K562 (cell line): ENCODE data around the gene FAM204A. TPM values are rescaled to one million over a fixed set of nuclear protein-coding genes. Genes with fewer than 3 reads are reported as not detected.
A peak's percentile ranks its signal among the peaks of the same experiment; 100 is the strongest.

ENCODE experiments used
- DIDO1 ChIP-seq: fragments of 450-650 bp; IDR thresholded peaks from 2 replicates; pipeline ENCODE4 v1.6.1; 2016; ENCODE audit warnings: low read depth, missing biosample characterization, missing genetic modification characterization
- GTF2F1 ChIP-seq: IDR thresholded peaks from 2 replicates; pipeline ENCODE4 v1.6.1; 2011; ENCODE audit warnings: low read depth, low read length, improper control_type of control experiment
- HDAC2 ChIP-seq: fragments of 450-650 bp; IDR thresholded peaks from 2 replicates; pipeline ENCODE4 v1.6.1; 2016; ENCODE audit warnings: mild to moderate bottlenecking
- HDAC8 ChIP-seq: fragments of 450-650 bp; IDR thresholded peaks from 2 replicates; pipeline ENCODE4 v1.6.1; 2016; ENCODE audit warnings: mild to moderate bottlenecking, missing genetic modification characterization, moderate library complexity, missing compliant biosample characterization
- IFI16 ChIP-seq: fragments of 250-450 bp; sonication (Bioruptor Pico); IDR thresholded peaks from 2 replicates; pipeline ENCODE4 v2.1.2; 2022; ENCODE audit warnings: mild to moderate bottlenecking, inconsistent platforms
- ILF3 ChIP-seq: fragments of 450-650 bp; IDR thresholded peaks from 2 replicates; pipeline ENCODE4 v1.6.1; 2018; ENCODE audit warnings: antibody characterized with exemption, mild to moderate bottlenecking, moderate library complexity, borderline replicate concordance
- NFIC ChIP-seq: fragments of 450-650 bp; IDR thresholded peaks from 2 replicates; pipeline ENCODE4 v1.6.1; 2017; ENCODE audit warnings: mild to moderate bottlenecking, inconsistent platforms
- NR3C1 ChIP-seq: sonication (generic); formaldehyde crosslinking; IDR thresholded peaks from 2 replicates; pipeline ENCODE4 v1.8.1; 2022; ENCODE audit warnings: missing genetic modification reagents
- NR4A1 ChIP-seq, 2 experiments: fragments of 250-450 bp in 1 of 2; fragments of 450-650 bp in 1 of 2; sonication (Bioruptor Pico) in 1 of 2; IDR thresholded peaks; 2 replicates each; pipeline versions ENCODE4 v1.4.0 to v1.6.1; 2016 to 2020; ENCODE audit warnings: mild to moderate bottlenecking in 2 of 2, missing compliant biosample characterization in 1 of 2, missing genetic modification characterization in 1 of 2, moderate library complexity in 1 of 2
- PRPF4 ChIP-seq: fragments of 200-400 bp; formaldehyde crosslinking; IDR thresholded peaks from one replicate; pipeline ENCODE4 v1.6.1; 2017; ENCODE audit warnings: low read length, low read depth, mild to moderate bottlenecking; ENCODE audit not compliant: insufficient read depth, poor library complexity, severe bottlenecking
- RBM15 ChIP-seq: fragments of 200-400 bp; formaldehyde crosslinking; IDR thresholded peaks from 2 replicates; pipeline ENCODE4 v1.6.1; 2018; ENCODE audit warnings: mild to moderate bottlenecking, low read length, moderate library complexity; ENCODE audit not compliant: insufficient read depth
- SETDB1 ChIP-seq: IDR thresholded peaks from one replicate; pipeline ENCODE4 v1.6.1; 2012; ENCODE audit warnings: low read length, control low read depth, inconsistent platforms
- ZNF197 ChIP-seq: fragments of 200-800 bp; sonication (Bioruptor generic); IDR thresholded peaks from 2 replicates; pipeline ENCODE4 v1.6.1; 2016; ENCODE audit warnings: low read depth, missing genetic modification characterization, missing compliant biosample characterization
- ZNF408 ChIP-seq: fragments of 250-450 bp; sonication (Bioruptor Pico); IDR thresholded peaks from 2 replicates; pipeline ENCODE4 v1.4.0; 2020; ENCODE audit warnings: low read depth, mild to moderate bottlenecking, moderate library complexity
- ZNF507 ChIP-seq: conservative IDR thresholded peaks from 2 replicates; pipeline ENCODE4 v1.6.1; 2017; ENCODE audit warnings: missing genetic modification characterization, missing compliant biosample characterization
- ZNF766 ChIP-seq: fragments of 200-800 bp; sonication (Bioruptor generic); conservative IDR thresholded peaks from 2 replicates; pipeline ENCODE4 v1.6.1; 2016; ENCODE audit warnings: missing genetic modification characterization, missing compliant biosample characterization
- polyA plus RNA-seq, 8 experiments: library from polyadenylated mRNA; depleted of rRNA in 4 of 8; stranded (reverse) in 5 of 8; unstranded in 3 of 8; fragments of >200 nt; fragmentation: Nextera tagmentation in 2 of 8; fragmentation: Illumina TruSeq in 1 of 8; extraction: Ambion mirVana in 2 of 8; extraction: Trizol in 1 of 8; gene quantifications; 2 replicates each; pipeline versions ENCODE4 v1.2.1 to v1.2.3, GENCODE V29; 2011 to 2014; ENCODE audit warnings: inconsistent platforms in 1 of 8, missing spikeins in 1 of 8
- total RNA-seq, 7 experiments: library from RNA; depleted of rRNA in 6 of 7; stranded (reverse); fragments of >200 nt in 6 of 7; fragmentation: Illumina TruSeq in 2 of 7; extraction: Trizol in 2 of 7; gene quantifications; 2 replicates each; pipeline versions ENCODE4 v1.2.1 to v1.2.3, GENCODE V29; 2011 to 2021; ENCODE audit warnings: low replicate concordance in 1 of 7
- TF ChIP-seq, protein P1 (sequence below): fragments of 250-450 bp; sonication (Bioruptor Pico); IDR thresholded peaks from 2 replicates; pipeline ENCODE4 v1.5.1; 2021; ENCODE audit warnings: mild to moderate bottlenecking
- TF ChIP-seq, protein P2 (sequence below): fragments of 250-450 bp; sonication (Bioruptor Pico); IDR thresholded peaks from 2 replicates; pipeline ENCODE4 v1.5.0; 2021
- TF ChIP-seq, protein P3 (sequence below): fragments of 450-650 bp; IDR thresholded peaks from 2 replicates; pipeline ENCODE4 v1.6.1; 2016; ENCODE audit warnings: missing biosample characterization, missing genetic modification characterization
- TF ChIP-seq, protein P4 (sequence below): IDR thresholded peaks from 3 replicates; pipeline ENCODE4 v1.6.1; 2011; ENCODE audit warnings: borderline replicate concordance, mild to moderate bottlenecking; ENCODE audit not compliant: insufficient read length, insufficient read depth
- TF ChIP-seq, protein P5 (sequence below), 2 experiments: fragments of 250-450 bp in 1 of 2; fragments of 450-650 bp in 1 of 2; sonication (Bioruptor Pico) in 1 of 2; IDR thresholded peaks; 2 replicates each; pipeline versions ENCODE4 v1.6.1 to v1.8.0; 2016 to 2021; ENCODE audit warnings: mild to moderate bottlenecking in 2 of 2, moderate library complexity in 2 of 2, missing compliant biosample characterization in 1 of 2, missing genetic modification characterization in 1 of 2

FAM204A gene
- total and polyA plus RNA-seq, 9 of the 15 experiments (the other 6 are each of a cell fraction or from before 2014, with no cell fraction given): 29.0 to 64.5 (median 44.9) TPM

DNA sequence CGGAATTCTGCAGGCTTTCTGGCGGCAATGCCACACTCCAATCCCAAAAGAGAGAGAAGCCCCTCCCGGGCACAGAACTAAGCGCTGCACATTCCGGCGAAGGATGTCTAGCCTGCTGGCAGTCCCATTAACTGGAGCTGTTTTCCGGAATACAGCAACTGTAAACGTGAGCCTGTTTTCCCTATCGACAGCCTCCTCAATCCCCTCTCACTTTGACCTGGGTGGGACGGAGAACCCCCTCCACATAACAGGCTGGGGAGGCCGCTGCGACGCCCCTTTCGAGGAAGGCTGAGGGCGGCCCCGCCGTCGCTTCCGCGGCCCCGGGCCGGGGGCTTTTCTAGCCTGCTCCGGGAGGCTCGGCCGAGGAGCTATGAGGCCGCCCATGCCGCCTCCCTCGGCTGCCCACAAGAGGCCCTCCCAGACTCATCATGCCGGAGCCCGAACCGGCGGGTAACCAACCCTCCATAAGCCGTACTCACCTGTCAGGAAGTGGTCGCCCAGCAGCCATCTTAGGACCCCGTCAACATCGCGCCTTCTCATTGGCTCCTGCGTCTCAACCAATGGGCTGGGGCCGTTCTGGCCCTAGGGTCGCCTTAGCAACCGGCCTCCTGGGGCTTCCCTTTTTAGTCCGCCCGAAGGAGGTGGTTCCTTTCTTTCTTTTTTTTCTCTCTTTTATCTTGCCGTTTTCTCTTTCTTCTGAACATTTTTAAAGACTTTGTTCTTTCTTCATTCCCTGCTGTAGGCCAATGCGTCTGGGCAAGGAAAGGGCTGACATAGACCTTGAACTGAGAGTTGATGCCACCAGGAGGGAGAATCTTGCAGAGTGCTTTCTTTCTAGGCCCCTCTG lies at the start of gene FAM204A (continued):
- TF ChIP-seq, protein P1, sequence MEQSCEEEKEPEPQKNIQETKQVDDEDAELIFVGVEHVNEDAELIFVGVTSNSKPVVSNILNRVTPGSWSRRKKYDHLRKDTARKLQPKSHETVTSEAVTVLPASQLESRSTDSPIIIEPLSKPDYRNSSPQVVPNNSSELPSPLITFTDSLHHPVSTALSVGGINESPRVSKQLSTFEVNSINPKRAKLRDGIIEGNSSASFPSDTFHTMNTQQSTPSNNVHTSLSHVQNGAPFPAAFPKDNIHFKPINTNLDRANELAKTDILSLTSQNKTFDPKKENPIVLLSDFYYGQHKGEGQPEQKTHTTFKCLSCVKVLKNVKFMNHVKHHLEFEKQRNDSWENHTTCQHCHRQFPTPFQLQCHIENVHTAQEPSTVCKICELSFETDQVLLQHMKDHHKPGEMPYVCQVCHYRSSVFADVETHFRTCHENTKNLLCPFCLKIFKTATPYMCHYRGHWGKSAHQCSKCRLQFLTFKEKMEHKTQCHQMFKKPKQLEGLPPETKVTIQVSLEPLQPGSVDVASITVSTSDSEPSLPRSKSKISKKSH (CRISPR knock-in tag): no peak
- TF ChIP-seq NFIC: no peak
- TF ChIP-seq, protein P2, sequence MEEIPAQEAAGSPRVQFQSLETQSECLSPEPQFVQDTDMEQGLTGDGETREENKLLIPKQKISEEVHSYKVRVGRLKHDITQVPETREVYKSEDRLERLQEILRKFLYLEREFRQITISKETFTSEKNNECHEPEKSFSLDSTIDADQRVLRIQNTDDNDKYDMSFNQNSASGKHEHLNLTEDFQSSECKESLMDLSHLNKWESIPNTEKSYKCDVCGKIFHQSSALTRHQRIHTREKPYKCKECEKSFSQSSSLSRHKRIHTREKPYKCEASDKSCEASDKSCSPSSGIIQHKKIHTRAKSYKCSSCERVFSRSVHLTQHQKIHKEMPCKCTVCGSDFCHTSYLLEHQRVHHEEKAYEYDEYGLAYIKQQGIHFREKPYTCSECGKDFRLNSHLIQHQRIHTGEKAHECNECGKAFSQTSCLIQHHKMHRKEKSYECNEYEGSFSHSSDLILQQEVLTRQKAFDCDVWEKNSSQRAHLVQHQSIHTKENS: no peak
- TF ChIP-seq ZNF408 (CRISPR knock-in tag): no peak
- TF ChIP-seq ZNF507 (tag): no peak
- no peak for TF ChIP-seq NR3C1 (CRISPR knock-in tag)
- TF ChIP-seq PRPF4: no peak
- no peak for TF ChIP-seq GTF2F1
- TF ChIP-seq, protein P3, sequence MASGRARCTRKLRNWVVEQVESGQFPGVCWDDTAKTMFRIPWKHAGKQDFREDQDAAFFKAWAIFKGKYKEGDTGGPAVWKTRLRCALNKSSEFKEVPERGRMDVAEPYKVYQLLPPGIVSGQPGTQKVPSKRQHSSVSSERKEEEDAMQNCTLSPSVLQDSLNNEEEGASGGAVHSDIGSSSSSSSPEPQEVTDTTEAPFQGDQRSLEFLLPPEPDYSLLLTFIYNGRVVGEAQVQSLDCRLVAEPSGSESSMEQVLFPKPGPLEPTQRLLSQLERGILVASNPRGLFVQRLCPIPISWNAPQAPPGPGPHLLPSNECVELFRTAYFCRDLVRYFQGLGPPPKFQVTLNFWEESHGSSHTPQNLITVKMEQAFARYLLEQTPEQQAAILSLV (tag): no peak
- TF ChIP-seq SETDB1: no peak
- no peak for TF ChIP-seq NR4A1 (CRISPR knock-in tag; IDR thresholded peaks at IDR 0.05)
- TF ChIP-seq NR4A1 (tag; IDR thresholded peaks at IDR 0.05): no peak
- no peak for TF ChIP-seq RBM15
- TF ChIP-seq HDAC2: 0 out of 2 replicates have a peak, but pooled peaks have one; percentile 35
- TF ChIP-seq DIDO1: peak; percentile 64
- TF ChIP-seq ZNF197 (CRISPR knock-in tag): no peak
- TF ChIP-seq HDAC8 (tag): no peak
- no peak for TF ChIP-seq ZNF766 (CRISPR knock-in tag)
- TF ChIP-seq, protein P4, sequence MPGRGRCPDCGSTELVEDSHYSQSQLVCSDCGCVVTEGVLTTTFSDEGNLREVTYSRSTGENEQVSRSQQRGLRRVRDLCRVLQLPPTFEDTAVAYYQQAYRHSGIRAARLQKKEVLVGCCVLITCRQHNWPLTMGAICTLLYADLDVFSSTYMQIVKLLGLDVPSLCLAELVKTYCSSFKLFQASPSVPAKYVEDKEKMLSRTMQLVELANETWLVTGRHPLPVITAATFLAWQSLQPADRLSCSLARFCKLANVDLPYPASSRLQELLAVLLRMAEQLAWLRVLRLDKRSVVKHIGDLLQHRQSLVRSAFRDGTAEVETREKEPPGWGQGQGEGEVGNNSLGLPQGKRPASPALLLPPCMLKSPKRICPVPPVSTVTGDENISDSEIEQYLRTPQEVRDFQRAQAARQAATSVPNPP: no peak
- TF ChIP-seq, protein P5, sequence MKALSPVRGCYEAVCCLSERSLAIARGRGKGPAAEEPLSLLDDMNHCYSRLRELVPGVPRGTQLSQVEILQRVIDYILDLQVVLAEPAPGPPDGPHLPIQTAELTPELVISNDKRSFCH (CRISPR knock-in tag; IDR thresholded peaks at IDR 0.05): no peak
- TF ChIP-seq, protein P5 (tag; IDR thresholded peaks at IDR 0.05): no peak
- TF ChIP-seq ILF3: no peak
- no peak for TF ChIP-seq IFI16 (CRISPR knock-in tag)
